NCI-H2171 treated with DMSO at 0.1 percent for 48 hours (cell line): ENCODE data around the gene WWOX.

ENCODE experiments used
- DNase-seq: peaks from one replicate; lab custom pipeline; 2025; lab: John Stamatoyannopoulos, UW

The WWOX gene

DNA sequence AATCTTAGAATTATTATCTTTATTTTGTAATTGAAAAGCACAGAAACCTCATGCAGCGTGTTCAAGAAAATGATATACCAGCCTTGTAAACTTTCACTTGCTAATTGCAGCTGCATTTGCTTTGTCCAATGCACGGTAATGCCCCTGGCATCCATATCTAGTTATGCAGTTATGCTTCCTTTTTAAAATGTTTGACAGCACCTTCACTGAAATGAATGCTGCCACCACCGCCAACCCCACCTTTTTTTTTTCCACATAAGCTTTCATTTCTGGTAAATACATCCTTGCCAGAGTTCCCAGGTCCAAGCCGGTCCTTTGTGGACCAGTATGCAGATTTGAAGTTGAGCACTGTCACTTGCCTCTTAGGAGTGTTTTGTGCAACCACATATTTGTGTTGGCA lies 338.8 kb downstream of the WWOX start:
- no peak for DNase-seq

GRCh38 chr16:78438632-78439031 lies 339.2 kb downstream of the WWOX start:
- no peak for DNase-seq

DNA sequence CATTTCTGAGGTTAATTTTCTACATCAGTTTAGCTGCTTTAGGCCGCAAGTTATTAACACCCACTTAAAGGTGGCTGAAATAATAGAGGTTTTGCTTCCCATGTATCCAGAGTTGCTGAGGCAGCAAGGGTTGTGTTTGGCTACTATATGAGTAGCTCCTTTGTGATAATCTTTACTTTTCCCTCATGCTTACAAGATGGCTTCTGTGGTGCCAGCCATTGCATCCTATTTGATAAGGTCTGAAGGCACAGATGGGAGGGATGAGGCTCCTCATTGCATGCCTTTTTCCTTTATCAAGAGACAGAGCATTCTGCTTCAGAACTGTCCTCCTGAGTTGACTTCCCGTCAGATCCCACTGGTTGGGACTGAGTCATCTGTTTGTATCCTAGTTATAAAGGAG lies 340.2 kb downstream of the WWOX start:
- DNase-seq, result no peak

DNA sequence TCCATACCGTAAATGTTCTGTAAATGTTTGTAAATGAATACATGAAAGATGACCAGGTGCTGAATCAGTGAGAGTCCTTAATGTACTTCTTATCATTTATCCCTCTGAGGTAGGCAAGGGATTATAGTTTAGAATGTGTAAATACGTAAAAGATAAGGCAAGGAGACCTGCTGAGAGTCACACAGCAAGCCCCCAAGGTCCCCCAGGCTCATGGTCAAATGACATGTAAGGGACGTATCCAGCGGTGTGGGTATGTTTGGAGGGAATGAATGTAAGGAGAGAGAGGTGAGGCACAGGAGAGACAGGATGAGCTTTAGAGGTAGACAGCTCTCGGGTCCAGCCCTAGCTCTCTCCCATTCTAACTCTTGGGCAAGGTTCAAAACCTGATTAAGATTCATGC lies 341.8 kb downstream of the WWOX start:
- no peak for DNase-seq

DNA sequence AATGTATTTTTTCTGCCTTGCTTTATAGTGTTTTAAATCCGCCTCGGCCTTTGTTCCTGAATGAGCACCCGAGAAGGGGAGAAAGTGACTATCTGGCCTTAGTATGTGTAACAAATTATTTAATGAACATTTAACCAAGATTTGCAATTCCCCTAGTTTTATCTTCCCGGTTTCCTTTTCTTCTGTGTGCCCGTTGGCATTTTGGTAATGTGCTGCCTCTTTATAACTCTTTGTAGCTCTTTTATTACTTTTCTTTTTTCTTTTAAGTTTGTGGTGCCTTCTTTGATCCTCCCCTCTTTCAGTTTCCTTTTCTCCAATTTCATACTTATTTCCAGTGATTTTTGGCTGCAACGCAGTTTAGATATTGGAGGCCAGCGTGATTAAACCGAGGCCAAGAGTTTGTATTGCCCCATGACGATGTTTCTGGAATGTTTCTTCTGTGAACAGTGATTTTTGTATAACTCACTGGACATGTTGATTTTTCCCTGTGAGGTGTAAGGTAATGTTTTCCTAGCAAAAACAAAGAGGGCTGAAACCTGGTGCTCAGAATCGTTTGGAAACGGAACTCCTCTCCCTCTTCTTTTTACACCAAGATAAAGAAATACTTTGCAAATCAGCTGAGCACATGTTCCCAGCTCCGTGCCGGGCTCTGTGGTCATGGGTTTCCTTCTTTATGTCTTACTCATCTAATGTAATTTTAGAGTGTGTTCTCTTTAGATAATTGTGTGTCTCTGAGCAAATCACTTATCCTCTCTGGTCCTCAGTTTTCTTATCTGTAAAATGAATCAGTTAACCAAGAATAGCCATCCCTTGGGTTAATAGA lies 344.3 kb downstream of the WWOX start:
- no peak for DNase-seq

GRCh38 chr16:78445818-78446217 lies 346.4 kb downstream of the WWOX start:
- no peak for DNase-seq

- DNase-seq, result no peak
These were observed 347.0 kb downstream of the WWOX start for GRCh38 chr16:78446486-78446885.

- no peak for DNase-seq
These were observed 347.6 kb downstream of the WWOX start for GRCh38 chr16:78446992-78447563.

DNA sequence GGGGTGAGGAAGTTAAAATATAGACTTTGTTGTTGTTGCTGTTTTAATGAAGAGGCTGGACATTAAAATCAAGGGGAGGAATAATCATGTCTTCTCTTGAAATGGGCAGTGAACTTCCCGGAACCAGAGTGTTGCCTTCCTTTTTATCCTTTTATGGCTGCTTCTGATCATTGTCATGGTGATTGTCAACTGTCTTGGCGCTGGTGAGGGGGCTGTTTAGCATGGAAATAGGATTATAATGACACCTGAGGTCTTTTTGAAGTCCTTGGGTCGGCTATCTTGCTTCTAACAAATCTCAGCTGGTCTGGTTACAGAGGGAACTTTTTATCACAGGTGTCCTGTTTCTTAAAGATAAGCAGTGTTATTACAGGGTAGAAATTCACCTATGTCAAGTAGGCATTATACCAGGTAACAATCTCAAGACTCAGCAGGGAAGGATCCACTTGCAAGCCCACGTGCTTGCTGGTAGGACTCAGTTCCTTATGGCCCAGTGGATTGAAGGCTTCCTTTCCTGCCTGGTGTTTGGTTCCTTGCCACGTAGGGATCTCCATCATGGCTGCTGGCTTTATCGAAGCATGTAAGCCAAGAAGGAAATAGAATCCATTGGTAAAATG lies 349.3 kb downstream of the WWOX start:
- no peak for DNase-seq

DNA sequence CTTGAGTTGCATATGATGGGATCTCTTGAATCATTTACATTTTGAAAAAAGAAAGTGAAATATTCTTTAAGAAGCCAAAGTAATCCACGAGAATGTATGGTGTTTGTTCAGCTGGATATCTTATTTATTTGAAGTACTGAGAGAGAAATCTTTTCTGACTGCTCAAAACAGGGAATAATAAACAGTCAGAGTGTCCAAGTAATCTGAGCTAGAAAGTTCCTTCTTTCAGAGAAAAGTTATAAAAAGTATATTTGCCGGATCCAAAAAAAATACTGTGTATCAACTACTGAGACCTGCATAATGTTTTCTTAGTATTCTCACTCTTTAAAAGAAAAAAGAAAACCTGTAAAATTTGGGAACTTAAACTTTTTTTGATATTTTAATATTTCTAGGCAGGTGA lies 350.8 kb downstream of the WWOX start:
- DNase-seq, result no peak

DNA sequence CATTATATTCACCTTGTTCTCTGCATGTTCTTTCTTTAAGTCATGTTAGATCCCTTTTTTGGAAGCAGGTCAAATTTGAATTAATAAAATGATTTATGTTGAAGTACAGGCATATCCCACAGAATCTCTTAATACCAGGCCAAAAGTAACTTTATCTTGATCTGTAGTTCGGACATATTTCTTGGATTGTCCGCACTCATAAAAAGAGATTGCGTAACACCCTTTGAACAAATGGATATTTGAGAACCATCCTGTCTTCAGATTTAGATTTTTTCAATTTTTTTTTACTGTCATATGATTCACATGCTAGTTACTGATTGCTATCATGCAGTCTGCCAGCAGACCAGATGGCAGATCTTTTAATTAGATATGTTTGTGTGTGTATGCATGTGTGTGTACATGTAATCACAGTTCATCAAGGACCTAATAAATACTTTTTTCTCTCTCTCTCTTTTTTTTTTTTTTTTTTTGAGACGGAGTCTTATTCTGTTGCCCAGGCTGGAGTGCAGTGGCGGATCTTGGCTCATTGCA lies 352.6 kb downstream of the WWOX start:
- DNase-seq, result peak; percentile 28

DNA sequence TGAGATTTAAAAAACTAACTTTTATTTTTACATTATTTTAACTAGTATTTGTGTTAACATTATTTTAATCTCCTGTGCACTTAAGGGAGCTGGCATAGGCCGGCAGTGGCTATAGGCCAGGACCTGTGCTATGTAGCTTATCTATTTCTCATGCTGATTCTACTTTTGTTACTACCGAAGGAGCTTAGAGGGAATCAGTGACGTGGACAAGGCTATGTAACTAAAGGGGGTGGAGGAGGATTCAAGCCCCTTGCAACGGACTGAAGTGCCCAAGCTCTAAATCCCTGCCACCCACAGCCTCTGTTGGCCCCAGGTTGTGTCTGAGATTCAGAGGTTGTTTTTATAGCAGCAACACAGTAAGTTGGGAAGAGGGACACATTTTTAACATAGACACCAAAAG lies 356.4 kb downstream of the WWOX start:
- DNase-seq, result no peak

DNA sequence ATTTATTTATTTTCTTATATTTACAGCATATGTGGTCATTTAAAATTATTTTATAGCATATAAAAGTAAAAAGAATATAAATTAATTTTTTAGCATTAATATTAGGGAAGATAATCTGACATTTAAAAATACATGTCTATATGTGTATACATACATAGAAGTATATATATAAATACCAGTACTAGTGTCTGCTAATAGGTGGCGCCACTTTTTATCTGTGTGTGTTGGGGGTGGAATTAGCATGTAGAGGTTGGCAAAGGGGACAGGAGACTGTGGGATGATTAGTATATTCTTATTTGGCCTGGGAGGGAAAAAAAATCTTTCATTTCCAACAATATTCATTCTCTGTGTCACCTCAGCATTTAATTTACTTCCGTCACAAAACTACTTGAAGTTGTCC lies 359.1 kb downstream of the WWOX start:
- DNase-seq, result peak; percentile 3

GRCh38 chr16:78460428-78460827 lies 361.0 kb downstream of the WWOX start:
- no peak for DNase-seq

DNA sequence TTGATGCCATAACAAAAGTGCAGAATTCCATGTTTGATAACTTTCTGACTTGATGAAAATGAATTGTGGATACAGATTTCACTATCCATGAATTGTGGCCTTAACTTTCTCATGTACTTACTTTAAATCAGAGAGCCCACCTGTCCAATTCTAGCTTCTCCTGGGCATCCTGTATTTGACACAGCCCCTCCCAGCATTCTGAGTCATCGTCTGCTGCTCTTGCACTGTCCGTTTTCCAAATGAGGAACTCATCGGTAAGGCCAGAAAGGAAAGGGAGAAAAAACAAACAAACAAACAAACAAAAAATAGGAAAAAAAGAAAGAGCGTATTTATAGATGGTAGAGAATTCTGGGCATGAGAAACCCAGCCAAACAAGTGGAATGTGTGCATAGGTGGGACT lies 361.6 kb downstream of the WWOX start:
- DNase-seq, result no peak

DNA sequence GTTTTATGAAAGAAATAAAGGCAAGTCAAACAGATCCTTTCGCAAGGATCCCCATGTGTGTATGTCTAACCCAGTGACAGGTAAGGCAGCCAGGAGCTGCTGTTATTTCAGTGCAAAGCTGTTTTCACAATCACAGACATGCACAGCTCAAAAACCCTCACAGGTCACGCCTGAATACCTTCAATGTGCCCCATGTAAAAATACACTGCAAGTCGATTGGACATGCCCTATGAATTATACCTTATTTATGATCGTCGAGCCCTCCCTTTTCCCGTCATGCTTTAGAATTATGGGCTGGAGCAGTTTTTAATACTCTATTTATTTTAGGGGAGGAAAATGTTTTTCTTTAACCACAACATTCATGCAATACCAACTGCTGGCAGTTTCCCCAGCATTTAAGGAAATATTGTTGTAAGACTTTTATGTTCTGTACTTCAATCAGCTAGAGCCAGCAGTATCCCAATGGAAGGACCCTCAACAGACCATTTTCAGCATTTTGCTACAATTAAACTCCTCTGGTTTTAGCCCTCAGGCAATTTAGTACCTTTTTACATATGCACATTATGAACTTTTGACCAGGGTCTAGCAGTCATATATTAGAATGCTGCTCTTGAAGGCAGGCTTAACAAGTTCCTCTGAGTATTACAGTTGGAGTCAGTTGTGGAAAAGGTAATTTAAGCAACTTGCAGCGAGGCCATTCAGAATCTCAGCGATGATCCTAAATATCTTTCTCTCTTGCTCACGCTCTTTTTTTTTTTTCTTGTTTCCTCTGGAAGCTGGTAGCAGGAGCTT lies 362.2 kb downstream of the WWOX start:
- no peak for DNase-seq

DNA sequence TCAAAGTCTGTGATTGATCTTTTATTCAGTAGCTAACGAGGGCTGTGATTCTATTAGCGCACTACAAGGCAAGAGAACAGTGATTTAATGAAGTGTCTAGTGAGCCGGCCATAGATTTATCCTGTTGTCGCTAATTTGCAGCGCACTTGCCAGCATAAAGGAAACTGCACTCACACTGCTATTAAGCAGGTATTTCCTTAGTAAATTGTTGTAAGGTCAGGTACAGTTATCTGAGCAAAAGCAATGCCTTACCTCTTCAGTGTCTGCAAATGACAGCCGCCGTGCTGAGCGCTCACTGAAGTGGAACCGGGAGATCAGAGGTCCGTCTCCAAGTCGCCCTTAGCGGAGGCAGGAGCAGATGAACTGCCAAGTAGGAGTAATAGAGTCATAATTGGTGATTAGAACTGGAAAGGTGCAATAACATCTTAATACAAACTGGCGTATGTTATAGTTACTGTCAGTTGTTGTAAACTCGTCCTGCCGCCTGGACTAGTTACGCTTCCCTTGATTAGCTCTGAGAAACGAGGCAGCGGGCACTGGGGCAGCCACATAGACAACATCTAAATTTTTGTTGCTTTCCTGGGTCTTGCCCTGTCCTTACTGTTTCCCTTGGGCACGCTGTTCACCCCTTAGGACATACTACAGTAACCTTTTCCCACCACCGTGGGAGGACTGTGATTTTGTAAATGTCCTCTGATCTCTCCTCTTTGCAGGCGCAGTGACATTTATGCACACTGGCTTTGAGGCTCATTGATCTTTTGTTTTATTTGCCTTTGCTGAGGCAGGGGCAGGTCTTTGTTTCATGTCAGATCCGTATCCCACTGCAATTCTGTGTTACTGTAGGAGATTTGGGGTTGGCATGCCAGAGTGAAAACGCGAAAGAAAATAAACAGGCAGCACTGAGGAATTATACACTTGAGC lies 363.1 kb downstream of the WWOX start:
- DNase-seq, result peak; percentile 22

DNA sequence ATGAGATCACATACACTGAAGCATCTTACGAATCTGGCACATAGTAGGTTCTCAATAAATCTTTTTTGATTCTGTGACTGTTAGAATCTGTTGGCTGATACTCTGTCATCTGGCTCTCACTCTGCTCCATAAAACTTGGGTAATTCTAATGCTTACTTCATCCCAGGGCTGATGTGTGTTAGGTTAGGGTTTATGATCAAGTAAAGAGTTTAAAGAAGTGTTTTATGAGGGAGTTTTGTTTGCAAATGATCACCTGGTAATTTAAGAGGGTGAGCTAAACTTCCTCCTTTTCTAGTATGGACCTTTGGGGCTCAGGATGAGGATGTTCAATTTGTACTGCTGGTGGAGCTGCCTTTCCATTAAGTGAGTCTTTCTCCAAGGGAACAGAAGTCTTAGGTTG lies 364.1 kb downstream of the WWOX start:
- no peak for DNase-seq

- no peak for DNase-seq
These were observed 365.4 kb downstream of the WWOX start for GRCh38 chr16:78464833-78465232.

- DNase-seq, result no peak
These were observed 366.3 kb downstream of the WWOX start for GRCh38 chr16:78465730-78466129.

- no peak for DNase-seq
These were observed 370.3 kb downstream of the WWOX start for GRCh38 chr16:78469787-78470186.
